GM21528 (cell line): Measurements from ENCODE around the gene COL4A1.

Experiments
- ATAC-seq: cut with Tn5 transposase; IDR thresholded peaks from one replicate; pipeline ENCODE4 v1.9.1; 2021; ENCODE audit warnings: mild to moderate bottlenecking, moderate library complexity; ENCODE audit not compliant: unreplicated experiment, low FRiP score

COL4A1 gene

GRCh38 chr13:110154410-110154933 is 152.5 kb downstream of the COL4A1 start:
- no peak for ATAC-seq

GRCh38 chr13:110152351-110152750 is 154.6 kb downstream of the COL4A1 start:
- ATAC-seq, result no peak

GRCh38 chr13:110151462-110151861 is 155.5 kb downstream of the COL4A1 start:
- no peak for ATAC-seq

- ATAC-seq, result no peak
Observed at GRCh38 chr13:110150384-110151101, 156.4 kb downstream of the COL4A1 start.

- ATAC-seq, result no peak
Observed at GRCh38 chr13:110149036-110149435, 157.9 kb downstream of the COL4A1 start.

GRCh38 chr13:110140099-110140498 is 166.9 kb downstream of the COL4A1 start:
- ATAC-seq, result no peak

- no peak for ATAC-seq
Observed at GRCh38 chr13:110138700-110139036, 168.3 kb downstream of the COL4A1 start.

- peak; percentile 72 for ATAC-seq
Observed at GRCh38 chr13:110138010-110138699, 168.8 kb downstream of the COL4A1 start.

GRCh38 chr13:110137680-110138009 is 169.3 kb downstream of the COL4A1 start:
- peak; percentile 91 for ATAC-seq

- no peak for ATAC-seq
Observed at GRCh38 chr13:110136660-110137585, 170.0 kb downstream of the COL4A1 start.

- no peak for ATAC-seq
Observed at GRCh38 chr13:110135977-110136597, 170.9 kb downstream of the COL4A1 start.

GRCh38 chr13:110134801-110135200 is 172.2 kb downstream of the COL4A1 start:
- no peak for ATAC-seq

- no peak for ATAC-seq
Observed at GRCh38 chr13:110133425-110134235, 173.3 kb downstream of the COL4A1 start.

GRCh38 chr13:110132225-110132982 is 174.6 kb downstream of the COL4A1 start:
- ATAC-seq, result no peak

- ATAC-seq, result no peak
Observed at GRCh38 chr13:110131424-110131823, 175.5 kb downstream of the COL4A1 start.

GRCh38 chr13:110130431-110130830 is 176.5 kb downstream of the COL4A1 start:
- ATAC-seq, result no peak

GRCh38 chr13:110129539-110130186 is 177.3 kb downstream of the COL4A1 start:
- no peak for ATAC-seq

- no peak for ATAC-seq
Observed at GRCh38 chr13:110129076-110129475, 177.9 kb downstream of the COL4A1 start.

GRCh38 chr13:110128546-110128945 is 178.4 kb downstream of the COL4A1 start:
- no peak for ATAC-seq
